HG02970 (cell line): Measurements from ENCODE around the gene ATXN10.
"Not testable (repeated sequence)": the region's sequence is repeated elsewhere in the genome, so short reads cannot be mapped to it uniquely, and the experiment has no call there.

Experiments used
- ATAC-seq: cut with Tn5 transposase; IDR thresholded peaks from one replicate; pipeline ENCODE4 v1.9.1; 2021; ENCODE audit warnings: mild to moderate bottlenecking, moderate library complexity, moderate number of reproducible peaks; ENCODE audit not compliant: unreplicated experiment, low FRiP score

Gene ATXN10

GRCh38 chr22:45676024-45676423 lies 4.4 kb downstream of the ATXN10 start:
- ATAC-seq, result no peak

- ATAC-seq, result no peak
Observed at GRCh38 chr22:45677063-45677462, 5.4 kb downstream of the ATXN10 start.

- ATAC-seq, result no peak
Observed at GRCh38 chr22:45678961-45679912, 7.6 kb downstream of the ATXN10 start.

- no peak for ATAC-seq
Observed at GRCh38 chr22:45680932-45681700, 9.5 kb downstream of the ATXN10 start.

- no peak for ATAC-seq
Observed at GRCh38 chr22:45682064-45682463, 10.4 kb downstream of the ATXN10 start.

- ATAC-seq, result not testable (repeated sequence)
Observed at GRCh38 chr22:45682773-45683172, 11.1 kb downstream of the ATXN10 start.

GRCh38 chr22:45683248-45683647 lies 11.6 kb downstream of the ATXN10 start:
- ATAC-seq, result no peak

- no peak for ATAC-seq
Observed at GRCh38 chr22:45683680-45684079, 12.0 kb downstream of the ATXN10 start.

- no peak for ATAC-seq
Observed at GRCh38 chr22:45684169-45684568, 12.5 kb downstream of the ATXN10 start.

- no peak for ATAC-seq
Observed at GRCh38 chr22:45684752-45685574, 13.3 kb downstream of the ATXN10 start.

- no peak for ATAC-seq
Observed at GRCh38 chr22:45686004-45686403, 14.4 kb downstream of the ATXN10 start.

GRCh38 chr22:45686836-45687235 lies 15.2 kb downstream of the ATXN10 start:
- no peak for ATAC-seq

- ATAC-seq, result no peak
Observed at GRCh38 chr22:45688600-45689080, 17.0 kb downstream of the ATXN10 start.

GRCh38 chr22:45689211-45689610 lies 17.6 kb downstream of the ATXN10 start:
- no peak for ATAC-seq

GRCh38 chr22:45690008-45690407 lies 18.4 kb downstream of the ATXN10 start:
- ATAC-seq, result no peak

- no peak for ATAC-seq
Observed at GRCh38 chr22:45692549-45692948, 20.9 kb downstream of the ATXN10 start.

- no peak for ATAC-seq
Observed at GRCh38 chr22:45693835-45694234, 22.2 kb downstream of the ATXN10 start.

GRCh38 chr22:45696227-45696626 lies 24.6 kb downstream of the ATXN10 start:
- no peak for ATAC-seq

GRCh38 chr22:45698094-45698493 lies 26.5 kb downstream of the ATXN10 start:
- ATAC-seq, result no peak

GRCh38 chr22:45702981-45703380 lies 31.3 kb downstream of the ATXN10 start:
- ATAC-seq, result no peak
